ENCODE results near the gene DNAL4.

Gene DNAL4

DNA sequence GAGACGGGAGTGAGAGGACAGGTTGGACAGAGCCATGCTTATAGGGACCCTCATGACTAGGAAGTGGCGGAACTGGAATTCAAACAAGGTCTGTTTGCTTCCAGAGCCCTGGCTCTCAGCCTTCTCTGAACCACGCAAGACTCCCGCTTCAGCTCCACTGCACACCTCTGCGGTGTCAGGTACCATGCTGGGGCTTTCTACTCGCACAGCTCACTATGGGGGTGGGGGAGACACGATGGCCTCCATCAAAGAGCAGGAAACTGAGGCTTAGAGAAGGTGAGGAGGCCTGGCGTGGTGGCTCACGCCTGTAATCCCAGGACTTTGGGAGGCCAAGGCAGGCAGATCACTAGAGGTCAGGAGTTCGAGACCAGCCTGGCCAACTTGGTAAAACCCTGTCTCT, 52.4 kb downstream of the DNAL4 start:
- DNase-seq (ENCODE audit: extremely low read depth in 1 of 2, low read depth in 1 of 2) = no peak

DNA sequence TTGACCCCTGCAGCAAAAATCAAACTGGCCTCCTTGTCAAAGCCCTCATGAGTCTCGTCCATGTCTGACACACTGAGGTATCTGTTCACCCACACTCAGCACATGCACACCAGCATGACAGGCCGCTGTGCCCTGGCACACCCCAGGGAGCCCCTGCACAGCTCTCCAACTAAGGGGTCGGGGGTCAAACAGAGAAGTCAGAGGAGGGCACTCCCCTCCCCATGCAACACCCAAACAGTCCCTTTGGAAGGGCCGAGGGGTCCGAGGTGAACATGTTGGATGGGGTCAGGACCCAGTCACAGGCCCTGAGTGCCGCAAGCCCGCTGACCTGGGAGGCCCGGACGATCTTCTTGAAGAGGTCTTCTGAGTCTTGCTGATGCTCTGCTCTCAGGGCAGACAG, 52.8 kb downstream of the DNAL4 start:
- DNase-seq (ENCODE audit: extremely low read depth in 1 of 2, low read depth in 1 of 2) = no peak

DNA sequence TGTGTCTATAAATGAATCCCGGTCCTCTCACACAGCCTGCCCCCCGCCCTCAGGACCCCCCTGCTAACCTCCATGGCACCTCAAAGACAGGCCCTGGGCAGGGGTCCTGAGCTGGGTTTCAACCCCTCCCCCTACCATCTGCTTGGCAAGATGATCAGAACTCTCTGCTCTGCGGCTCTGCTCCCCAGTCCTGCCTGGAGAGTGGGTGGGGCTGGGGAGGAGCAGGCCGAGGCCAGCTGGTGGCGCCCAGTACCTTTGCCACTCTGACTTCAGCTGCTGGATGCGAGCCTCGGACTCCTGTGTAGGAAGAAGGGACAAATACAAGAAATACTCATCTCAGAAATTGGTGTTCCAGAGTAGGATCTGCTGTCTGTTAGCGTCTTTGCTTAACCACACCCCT, 53.2 kb downstream of the DNAL4 start:
- no peak for DNase-seq (ENCODE audit: extremely low read depth in 1 of 2, low read depth in 1 of 2)

- no peak for DNase-seq (ENCODE audit: extremely low read depth in 1 of 2, low read depth in 1 of 2)
Observed at GRCh38 chr22:38740116-38740723, 53.7 kb downstream of the DNAL4 start.

DNA sequence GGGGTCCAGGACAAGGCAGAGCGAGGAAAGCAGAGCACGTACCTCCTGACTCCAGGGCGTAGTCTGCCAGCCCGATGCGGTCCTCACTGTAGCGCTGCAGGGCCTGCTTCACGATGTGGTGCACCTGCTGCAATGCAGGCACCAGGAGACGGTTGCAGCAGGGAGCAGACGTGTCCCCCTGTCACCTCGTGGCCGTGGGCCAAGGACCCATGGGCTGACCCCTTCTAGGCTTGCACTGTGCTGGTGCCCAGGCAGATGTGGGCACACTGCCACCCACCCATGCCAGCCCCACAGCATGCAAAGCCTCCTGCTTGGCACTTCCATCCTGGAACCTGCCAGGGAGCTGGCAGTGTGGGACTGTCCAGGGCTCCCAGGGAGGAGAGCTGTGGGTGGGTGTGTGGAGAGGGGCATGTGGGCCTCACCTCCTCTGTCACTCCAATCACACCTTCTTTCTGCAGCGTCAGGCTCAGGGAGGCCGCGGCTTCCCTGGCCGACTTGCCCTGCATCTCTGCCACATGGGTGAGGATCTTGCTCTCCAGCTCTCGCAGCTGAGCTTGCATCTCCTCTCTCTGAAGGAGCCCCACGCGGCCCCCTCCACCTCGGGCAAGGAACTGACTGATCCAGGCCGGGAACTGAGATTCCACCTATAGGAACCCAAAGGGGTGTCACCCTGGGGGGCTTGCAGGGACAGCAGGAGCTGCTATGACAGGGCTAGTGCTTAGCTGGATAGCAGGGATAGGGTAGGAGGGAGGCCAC, 54.5 kb downstream of the DNAL4 start:
- DNase-seq (ENCODE audit: extremely low read depth in 1 of 2, low read depth in 1 of 2) = no peak

GRCh38 chr22:38738475-38739070, 55.4 kb downstream of the DNAL4 start:
- DNase-seq (ENCODE audit: extremely low read depth in 1 of 2, low read depth in 1 of 2) = no peak

DNA sequence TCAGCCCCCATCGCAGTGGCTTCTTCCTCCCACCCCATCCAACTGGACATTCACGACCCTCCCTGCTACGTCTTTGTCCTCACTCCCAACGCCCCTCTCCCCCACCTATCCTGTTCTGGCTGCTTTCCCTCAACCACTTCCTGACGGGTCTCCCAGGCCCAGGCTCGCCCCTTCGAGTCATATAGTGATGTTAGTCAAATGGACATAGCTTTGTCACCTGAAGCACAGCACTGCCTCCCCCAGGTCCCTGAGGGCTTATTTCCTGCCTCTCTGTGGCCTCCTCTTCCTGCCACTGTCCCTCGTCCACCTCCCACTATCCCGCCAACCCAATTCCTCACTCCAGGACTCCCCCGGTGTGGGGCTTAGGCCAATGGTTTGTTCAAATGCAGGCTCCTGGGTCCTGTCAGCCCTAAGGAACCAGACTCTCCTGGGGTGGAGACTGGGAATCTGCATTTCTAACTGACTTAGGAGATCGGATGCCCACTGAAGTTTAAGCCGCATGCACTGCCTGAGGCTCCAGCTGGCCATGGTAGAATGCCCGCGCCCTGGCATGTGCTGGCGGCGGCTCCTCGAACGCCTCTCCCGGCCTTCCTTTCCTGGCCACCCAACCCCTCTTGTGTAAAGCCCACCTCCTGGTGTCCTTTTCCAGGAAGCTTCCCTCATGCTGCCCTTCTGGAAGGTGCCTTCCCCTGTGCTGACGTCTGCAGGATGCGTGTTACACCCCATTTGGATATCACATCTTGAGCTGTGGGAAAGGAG, 56.5 kb downstream of the DNAL4 start:
- no peak for DNase-seq (ENCODE audit: extremely low read depth in 1 of 2, low read depth in 1 of 2)

DNA sequence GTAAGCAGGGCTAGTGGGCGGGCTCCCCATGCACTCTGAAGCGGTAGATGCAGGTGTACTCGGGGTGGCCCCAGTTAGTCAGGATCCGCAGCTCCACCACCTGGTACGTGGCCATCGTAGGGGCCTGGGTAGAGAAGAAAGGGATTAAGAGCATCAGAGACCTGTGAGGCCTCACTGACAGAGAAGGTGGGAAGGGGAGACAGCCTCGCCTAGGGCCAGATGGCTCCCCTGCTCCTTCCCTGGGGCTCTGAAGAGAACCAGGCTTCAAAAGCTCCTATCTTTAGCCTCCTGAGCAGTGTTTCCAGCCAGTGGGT, 57.7 kb downstream of the DNAL4 start:
- DNase-seq (ENCODE audit: extremely low read depth in 1 of 2, low read depth in 1 of 2) = no peak

DNA sequence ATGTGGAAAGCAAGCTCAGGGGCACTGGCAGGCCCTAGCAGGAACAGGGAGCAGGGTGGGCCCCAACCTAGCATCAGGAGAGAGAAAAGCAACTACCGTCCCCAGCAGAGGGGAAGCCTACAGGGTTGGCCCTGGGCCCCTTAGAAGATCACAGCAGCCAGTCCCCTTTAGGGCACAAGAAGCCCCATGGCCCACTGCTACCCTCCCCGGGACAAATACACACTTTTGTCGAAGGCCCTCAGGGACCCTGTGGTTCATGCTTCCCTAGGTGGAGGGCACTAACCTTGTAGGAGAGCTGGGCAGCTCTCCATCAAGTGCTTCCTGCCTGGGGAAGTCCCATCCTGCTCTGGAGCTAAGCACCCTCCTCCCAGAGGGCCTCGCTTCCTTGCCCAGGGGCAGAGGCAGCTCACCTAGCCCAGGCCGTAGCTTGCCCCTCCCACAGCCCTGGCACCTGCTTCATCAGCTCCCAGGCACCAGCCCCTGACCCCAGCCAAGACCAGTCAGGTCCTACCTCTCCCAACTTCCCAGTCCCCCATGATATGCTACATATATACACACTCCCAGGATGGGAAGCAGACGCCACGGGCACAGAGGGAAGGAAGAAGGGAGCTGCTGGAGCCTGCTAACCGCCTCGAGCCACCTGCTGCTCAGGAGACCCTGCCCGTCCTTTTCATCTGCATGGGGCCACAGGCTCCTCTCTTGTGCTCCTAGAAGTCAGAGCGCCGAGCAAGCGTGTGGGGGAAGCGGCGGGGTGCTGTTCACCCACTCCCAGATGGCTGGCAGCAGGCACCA, 58.3 kb downstream of the DNAL4 start:
- no peak for DNase-seq (ENCODE audit: extremely low read depth in 1 of 2, low read depth in 1 of 2)

DNA sequence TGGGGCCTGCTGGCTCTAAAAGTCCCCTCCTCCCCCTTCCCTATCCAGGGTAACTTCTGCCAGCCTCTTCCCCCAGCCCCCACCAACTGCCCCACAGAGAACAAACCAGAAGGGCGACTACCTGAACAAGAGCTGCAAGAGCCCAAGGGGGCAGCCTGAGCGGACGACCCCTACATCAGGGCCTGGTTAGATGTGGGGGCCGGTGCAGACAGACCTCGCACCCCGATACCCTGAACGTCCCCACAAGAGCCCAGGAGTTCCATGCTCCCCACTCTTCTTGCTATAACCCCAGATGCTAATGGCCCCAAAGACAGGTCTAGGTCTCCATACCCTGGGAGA, 58.8 kb downstream of the DNAL4 start:
- DNase-seq (ENCODE audit: extremely low read depth in 1 of 2, low read depth in 1 of 2) = no peak

GRCh38 chr22:38734421-38735100, 59.4 kb downstream of the DNAL4 start:
- DNase-seq (ENCODE audit: extremely low read depth in 1 of 2, low read depth in 1 of 2) = no peak

DNA sequence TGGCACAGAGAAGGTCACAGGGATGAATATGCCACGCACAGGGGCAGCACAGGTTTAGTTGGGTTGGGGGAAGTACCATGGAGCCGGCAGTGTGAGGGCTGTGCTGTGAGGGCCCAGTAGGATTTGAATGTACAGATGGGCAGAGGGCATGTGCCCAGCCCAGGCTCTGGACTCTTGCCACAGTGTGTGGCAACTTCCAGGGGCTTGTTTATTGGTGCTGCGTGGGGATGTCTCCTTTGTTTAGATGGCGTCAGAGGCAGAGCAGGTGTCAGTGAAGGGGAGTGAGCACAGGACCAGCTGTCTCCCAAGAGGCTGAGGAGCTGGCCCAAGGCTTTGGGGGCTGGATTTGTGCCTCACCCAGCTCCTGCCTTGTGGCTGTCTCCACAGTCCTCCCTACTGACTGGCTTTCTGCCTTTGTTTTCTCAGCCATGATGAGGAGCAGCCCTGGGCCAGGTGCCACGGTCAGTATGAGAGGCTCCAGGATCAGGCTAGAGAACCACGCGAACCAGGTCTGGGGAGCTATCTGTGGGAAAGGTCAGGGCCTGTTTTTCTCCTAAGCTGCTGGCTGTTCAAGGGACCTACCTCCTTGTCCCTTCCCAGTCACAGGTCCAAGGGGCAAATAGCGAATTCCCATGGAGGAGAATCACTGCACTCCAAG, 60.1 kb downstream of the DNAL4 start:
- DNase-seq (ENCODE audit: extremely low read depth in 1 of 2, low read depth in 1 of 2) = no peak

GRCh38 chr22:38733329-38733723, 60.6 kb downstream of the DNAL4 start:
- DNase-seq (ENCODE audit: extremely low read depth in 1 of 2, low read depth in 1 of 2) = no peak

DNA sequence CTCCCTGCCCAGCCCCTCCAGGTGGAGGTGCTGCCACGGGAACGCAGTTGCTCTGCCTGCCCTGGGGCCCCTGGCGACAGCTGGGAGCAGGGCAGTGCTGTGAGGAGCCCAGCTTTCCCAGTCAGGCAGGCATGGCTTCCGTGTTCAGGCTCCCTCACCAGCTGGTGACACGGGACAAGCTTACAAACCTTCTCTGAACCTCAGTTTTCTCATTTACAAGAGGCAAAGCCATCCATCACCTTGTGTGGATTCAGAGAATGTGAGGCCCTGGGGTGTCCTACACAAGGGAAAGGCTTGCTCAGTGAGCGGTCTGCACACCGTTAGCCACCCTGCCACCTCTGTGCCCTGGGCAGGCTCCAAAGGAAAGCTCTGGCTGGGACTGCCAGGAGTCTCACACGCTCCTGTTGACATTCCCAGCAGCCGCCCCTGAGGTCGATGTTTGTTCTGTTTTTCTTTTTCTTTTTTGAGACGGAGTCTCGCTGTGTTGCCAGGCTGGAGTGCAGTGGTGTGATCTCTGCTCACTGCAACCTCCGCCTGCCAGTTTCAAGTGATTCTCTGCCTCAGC, 61.6 kb downstream of the DNAL4 start:
- DNase-seq (ENCODE audit: extremely low read depth in 1 of 2, low read depth in 1 of 2) = no peak

DNA sequence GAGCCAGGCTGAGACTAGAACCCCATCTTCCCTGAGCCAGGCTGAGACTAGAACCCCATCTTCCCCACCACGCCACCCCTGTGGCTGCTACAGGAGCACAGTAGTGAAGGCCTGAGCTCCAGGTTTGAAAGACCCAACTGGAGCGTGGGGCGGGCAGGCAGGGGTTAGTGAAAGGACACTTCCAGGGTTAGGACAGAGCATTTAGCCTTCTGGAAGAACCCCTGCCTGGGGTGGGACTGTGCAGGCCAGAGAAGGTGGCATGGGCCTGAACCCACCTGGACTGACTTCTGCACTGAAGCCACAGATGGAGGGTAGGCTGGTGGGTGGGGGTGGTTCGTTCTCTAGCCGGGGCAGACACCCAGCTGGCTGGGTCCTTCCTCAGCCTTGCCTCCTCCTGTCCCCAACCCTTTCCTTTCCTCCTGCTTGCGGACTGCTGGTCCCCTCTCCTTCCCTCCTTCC, 62.2 kb downstream of the DNAL4 start:
- no peak for DNase-seq (ENCODE audit: extremely low read depth in 1 of 2, low read depth in 1 of 2)

DNA sequence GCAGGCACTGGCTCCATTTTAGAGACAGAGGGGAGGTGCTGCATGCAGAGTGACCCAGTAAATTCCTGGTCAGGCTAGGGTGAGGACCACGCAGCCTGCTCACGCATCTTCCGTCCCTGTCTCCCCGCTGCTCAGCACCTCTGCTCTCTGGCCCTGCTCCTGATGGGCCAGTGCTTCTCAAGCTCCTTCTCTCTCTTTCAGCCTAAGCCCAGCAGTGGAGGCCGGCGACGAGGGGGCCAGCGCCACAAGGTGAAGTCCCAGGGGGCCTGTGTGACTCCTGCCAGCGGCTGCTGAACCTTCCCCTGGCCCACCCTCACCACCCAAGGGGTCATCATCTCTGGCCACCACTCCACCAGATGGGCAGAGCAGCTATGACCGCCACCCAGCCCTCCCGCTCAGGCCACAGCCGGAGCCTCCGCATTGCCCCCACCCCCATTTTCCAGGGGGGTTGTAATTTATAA, 63.5 kb downstream of the DNAL4 start:
- DNase-seq (ENCODE audit: extremely low read depth in 1 of 2, low read depth in 1 of 2) = no peak

GRCh38 chr22:38729946-38730345, 64.0 kb downstream of the DNAL4 start:
- no peak for DNase-seq (ENCODE audit: extremely low read depth in 1 of 2, low read depth in 1 of 2)

DNA sequence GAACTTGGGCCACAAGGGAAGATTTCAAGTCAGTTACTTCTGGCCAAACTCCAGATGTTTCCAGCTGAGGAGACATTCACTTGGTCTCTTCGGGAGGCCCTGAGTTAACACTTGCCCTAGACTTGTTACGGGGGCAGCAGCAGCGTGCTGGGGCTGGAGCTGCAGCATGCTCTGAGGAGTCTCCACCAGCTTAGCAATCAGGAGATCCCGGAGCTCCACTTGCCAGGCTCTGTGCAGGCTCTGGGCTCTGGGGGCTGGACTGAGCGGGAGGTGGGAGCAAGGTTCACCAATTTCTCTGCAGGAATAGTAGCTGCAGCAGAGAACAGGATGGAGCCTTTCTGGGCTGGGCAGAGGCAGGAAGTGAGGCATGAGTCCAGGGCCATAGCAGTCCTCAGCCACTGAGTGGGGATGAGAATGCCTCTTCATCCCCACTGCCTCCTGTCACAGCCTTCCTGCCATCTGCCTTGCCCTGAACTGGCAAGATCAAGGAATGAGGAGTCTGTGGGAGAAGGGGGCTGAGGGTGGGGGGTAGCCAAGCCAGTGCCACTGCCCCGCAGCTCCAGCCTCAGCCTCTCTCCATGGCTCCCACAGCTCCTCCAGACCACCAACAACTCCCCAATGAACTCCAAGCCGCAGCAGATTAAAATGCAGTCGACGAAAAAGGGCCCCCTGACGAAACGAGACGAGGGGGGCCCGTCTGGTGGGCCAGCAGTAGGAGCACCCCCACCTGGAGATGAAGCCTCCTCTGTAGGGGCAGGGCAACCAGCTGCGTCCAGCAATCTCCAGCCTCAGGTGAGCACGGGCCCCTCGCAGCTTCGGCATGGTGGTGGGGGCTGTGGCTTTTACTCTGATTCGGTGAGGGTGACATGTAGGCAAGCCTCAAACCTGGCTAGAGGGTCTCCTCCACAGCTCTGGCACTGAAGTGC, 64.8 kb downstream of the DNAL4 start:
- no peak for DNase-seq (ENCODE audit: extremely low read depth in 1 of 2, low read depth in 1 of 2)
